Type B pancreatic cell (in vitro differentiated cells): ENCODE data around the gene PTOV1. TPM values are rescaled to one million over a fixed set of nuclear protein-coding genes. Genes with fewer than 3 reads are reported as not detected.

Experiments used
- DNase-seq: peaks from one replicate; pipeline ENCODE4 v3.0.0; 2021; ENCODE audit warnings: mixed read lengths; ENCODE audit not compliant: unreplicated experiment; ENCODE audit errors: extremely low spot score
- H3K27ac Mint-ChIP-seq: 2 replicates; pipeline ENCODE4 v1.8.0; 2021; ENCODE audit warnings: mild to moderate bottlenecking, mixed read lengths
- H3K27me3 Mint-ChIP-seq: 2 replicates; pipeline ENCODE4 v1.8.0; 2021; ENCODE audit warnings: mixed read lengths
- H3K36me3 Mint-ChIP-seq: 2 replicates; pipeline ENCODE4 v1.8.0; 2021; ENCODE audit warnings: mixed read lengths
- H3K4me1 Mint-ChIP-seq: one replicate; pipeline ENCODE4 v1.8.0; 2021; ENCODE audit warnings: mixed read lengths; ENCODE audit not compliant: unreplicated experiment
- H3K4me3 Mint-ChIP-seq: 2 replicates; pipeline ENCODE4 v1.8.0; 2021; ENCODE audit warnings: mild to moderate bottlenecking, mixed read lengths
- H3K9me3 Mint-ChIP-seq: 2 replicates; pipeline ENCODE4 v1.8.0; 2021; ENCODE audit warnings: mixed read lengths
- CTCF ChIP-seq: fragments of 200-600 bp; sonication (generic); conservative IDR thresholded peaks from 2 replicates; pipeline ENCODE4 v1.5.0; 2021; ENCODE audit warnings: antibody characterized with exemption, mild to moderate bottlenecking
- total RNA-seq: library from RNA; stranded (reverse); gene quantifications from 2 replicates; pipeline ENCODE4 v1.2.1, GENCODE V29; 2021; ENCODE audit warnings: low replicate concordance

PTOV1 gene
- total RNA-seq, 1 donor from 2014 or later = 388 TPM

DNA sequence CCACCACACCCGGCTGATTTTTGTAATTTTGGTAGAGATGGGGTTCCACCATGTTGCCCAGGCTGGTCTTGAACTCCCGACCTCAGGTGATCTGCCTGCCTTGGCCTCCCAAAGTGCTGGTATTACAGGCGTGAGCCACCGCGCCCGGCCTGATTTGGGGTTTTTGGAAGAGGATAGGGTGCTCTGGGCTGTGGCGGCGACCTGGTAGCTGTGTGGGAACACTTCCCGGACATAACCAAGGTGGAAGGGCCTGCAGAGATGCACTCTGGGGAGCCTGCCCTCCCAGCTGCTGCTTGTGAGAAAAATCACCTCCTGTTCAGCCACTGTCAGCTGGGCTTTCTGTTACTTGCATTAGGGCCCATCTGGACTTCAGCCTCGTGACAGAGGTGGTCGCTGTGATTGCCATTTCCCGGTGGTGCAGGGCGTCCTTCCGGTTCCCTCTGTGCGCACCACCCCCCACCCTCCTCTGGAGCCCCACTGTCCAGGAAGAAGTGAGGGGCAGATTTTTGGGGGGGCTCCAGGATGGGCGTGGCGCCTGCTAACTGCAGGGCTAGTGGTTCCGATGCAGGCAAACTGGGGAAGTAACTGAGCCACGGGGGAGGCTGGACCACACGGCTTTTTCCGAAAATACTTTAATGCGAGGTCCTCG lies 38.2 kb downstream of the PTOV1 start:
- DNase-seq = no peak
- Mint-ChIP-seq H3K27me3 (peaks cover 15% of the 10 kb centered on the region), H3K9me3 (no peaks in the 10 kb centered on the region), H3K27ac (no peak overlapping the region), H3K36me3 (peaks cover 11% of the 10 kb centered on the region), H3K4me1 (peaks cover 8% of the 10 kb centered on the region), H3K4me3 (no peak overlapping the region)
- TF ChIP-seq CTCF = no peak

DNA sequence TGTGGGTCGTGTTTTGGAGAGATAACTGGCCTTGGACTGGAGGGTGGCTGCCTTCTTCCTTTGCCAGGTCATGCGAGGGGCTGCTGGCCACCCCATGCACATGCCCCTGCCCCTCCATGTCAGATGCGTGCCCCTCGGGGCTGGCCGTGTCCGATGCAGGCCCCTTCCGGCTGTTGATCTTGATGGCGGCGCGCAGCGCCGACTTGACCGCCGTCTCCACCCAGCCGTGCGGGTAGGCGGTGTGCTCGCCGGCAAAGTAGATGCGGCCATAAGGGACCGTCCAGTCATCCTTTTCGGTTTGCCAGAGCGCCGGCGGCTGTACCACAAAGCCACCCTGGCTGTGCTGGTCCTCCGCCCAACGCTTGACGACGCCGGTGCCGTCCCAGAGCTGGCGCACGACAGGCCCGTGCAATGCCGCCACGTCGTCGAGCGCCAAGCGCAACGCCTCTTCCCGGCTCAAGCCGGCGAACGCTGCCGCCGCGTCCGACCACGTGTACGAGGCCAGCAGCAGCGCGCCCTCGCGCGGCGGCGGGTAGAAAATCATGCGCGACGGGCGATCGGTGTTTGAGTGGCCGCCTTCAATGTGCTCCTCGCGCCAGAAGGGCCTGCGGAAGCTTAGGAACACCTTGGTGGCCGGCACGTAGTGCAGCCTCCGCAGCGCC lies 38.9 kb downstream of the PTOV1 start:
- H3K36me3 Mint-ChIP-seq = peaks cover 6% of the 10 kb centered on the region
- H3K9me3 Mint-ChIP-seq = no peaks in the 10 kb centered on the region
- TF ChIP-seq CTCF = peak; percentile 80
- peak overlapping the region; percentile 80 for H3K4me3 Mint-ChIP-seq
- peaks cover 15% of the 10 kb centered on the region for H3K27me3 Mint-ChIP-seq
- no peak overlapping the region for H3K27ac Mint-ChIP-seq
- no peak for DNase-seq
- peaks cover 8% of the 10 kb centered on the region for H3K4me1 Mint-ChIP-seq

DNA sequence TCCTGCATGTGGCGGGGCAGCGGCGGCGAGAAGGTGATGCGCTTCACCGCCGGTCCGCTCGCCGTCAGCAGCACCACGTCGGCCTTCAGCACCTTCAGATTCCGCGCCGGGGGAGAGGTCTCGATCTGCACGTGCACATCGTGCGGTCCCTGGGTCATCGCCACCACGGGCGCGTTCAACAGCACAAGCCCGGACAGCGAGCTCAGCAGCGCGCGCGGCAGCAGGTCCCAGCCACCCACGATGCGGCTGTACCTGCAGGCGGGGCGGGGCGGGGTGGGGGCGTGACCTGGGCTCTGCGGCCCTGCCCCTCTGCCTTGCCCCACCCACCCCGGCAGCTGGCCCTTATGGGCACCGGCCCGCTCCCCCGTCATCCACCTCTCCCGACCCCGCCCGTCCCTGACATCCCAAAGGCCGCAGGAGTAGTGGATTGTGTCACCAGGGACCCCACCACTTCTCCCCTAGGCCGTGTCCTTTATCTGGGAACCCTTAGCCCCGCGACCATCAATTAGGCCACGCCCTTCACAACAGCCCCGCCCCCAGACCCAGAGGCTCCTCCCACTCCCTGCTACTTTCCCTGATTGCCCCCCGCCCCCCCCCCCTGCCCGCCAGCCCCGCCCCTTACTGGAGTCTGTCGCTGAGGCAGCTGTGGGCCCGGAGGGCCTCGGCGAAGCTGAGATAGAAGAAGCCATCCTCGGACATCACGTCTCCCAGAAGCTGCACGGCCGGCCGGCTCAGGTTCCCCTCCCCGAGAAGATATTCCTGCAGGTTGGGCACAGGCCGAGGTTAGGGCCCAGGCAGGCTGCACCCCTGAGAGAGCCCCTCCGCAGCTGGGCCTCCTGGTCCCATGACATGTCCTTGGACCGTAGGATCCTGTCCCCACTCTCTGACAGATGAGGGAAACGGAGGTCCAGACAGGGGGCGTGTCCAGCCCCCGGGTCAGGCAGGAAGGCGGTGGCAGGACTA lies 39.7 kb downstream of the PTOV1 start:
- Mint-ChIP-seq H3K4me1 (peaks cover 8% of the 10 kb centered on the region), H3K4me3 (peak overlapping the region; percentile 80), H3K27me3 (peaks cover 15% of the 10 kb centered on the region), H3K27ac (peak overlapping the region; percentile 31), H3K36me3 (peaks cover 4% of the 10 kb centered on the region), H3K9me3 (no peaks in the 10 kb centered on the region)
- no peak for DNase-seq
- peak; percentile 33 for TF ChIP-seq CTCF

- Mint-ChIP-seq H3K4me3 (no peak overlapping the region), H3K36me3 (peaks cover 1% of the 10 kb centered on the region), H3K27me3 (peaks cover 15% of the 10 kb centered on the region), H3K9me3 (no peaks in the 10 kb centered on the region), H3K27ac (peak overlapping the region; percentile 31), H3K4me1 (peaks cover 10% of the 10 kb centered on the region)
- no peak for DNase-seq
- TF ChIP-seq CTCF = no peak
These were observed 40.4 kb downstream of the PTOV1 start for GRCh38 chr19:49891393-49891792.

GRCh38 chr19:49892716-49893115 lies 41.8 kb downstream of the PTOV1 start:
- Mint-ChIP-seq H3K4me1 (peaks cover 21% of the 10 kb centered on the region), H3K27ac (peak overlapping the region; percentile 34), H3K4me3 (peak overlapping the region; percentile 12), H3K9me3 (no peaks in the 10 kb centered on the region), H3K36me3 (no peaks in the 10 kb centered on the region), H3K27me3 (peaks cover 15% of the 10 kb centered on the region)
- DNase-seq = no peak
- no peak for TF ChIP-seq CTCF
